Mucosa of descending colon (tissue), 3 donors: Measurements from ENCODE around the gene SAP30BP. TPM values are rescaled to one million over a fixed set of nuclear protein-coding genes. Genes with fewer than 3 reads are reported as not detected.

Source experiments
- ATAC-seq: fragments of 200-7000 bp; cut with Tn5 transposase; one replicate; pipeline ENCODE4 v1.9.1; 2020; ENCODE audit warnings: mild to moderate bottlenecking, moderate library complexity
- DNase-seq, 3 donors: peaks; one replicate each; pipeline ENCODE4 v3.0.0-alpha.2; 2020
- H3K36me3 ChIP-seq: fragments of 200-600 bp; one replicate; pipeline ENCODE4 v1.8.0; 2021; ENCODE audit warnings: low read depth, mild to moderate bottlenecking
- H3K4me1 ChIP-seq: fragments of 200-600 bp; one replicate; pipeline ENCODE4 v1.8.0; 2021; ENCODE audit warnings: low read depth, mild to moderate bottlenecking
- H3K4me3 ChIP-seq: fragments of 200-600 bp; one replicate; pipeline ENCODE4 v1.8.0; 2021; ENCODE audit warnings: mild to moderate bottlenecking
- H3K9me3 ChIP-seq: fragments of 200-600 bp; one replicate; pipeline ENCODE4 v1.8.0; 2021; ENCODE audit warnings: mild to moderate bottlenecking
- CTCF ChIP-seq: fragments of 200-600 bp; IDR thresholded peaks from one replicate; pipeline ENCODE4 v1.8.0; 2022; ENCODE audit warnings: antibody characterized with exemption, mild to moderate bottlenecking
- intact Hi-C, 2 donors: fragments of 100-400 bp; cut with DNase I in 1 of 2; cut with micrococcal nuclease in 1 of 2; formaldehyde crosslinking; loops; one replicate each; pipeline versions ENCODE4 v1.11.0 to v1.11.1; 2022; cut with DNase I, micrococcal nuclease
- total RNA-seq, 3 donors: library from RNA; stranded (reverse); fragmentation: NEBNext Ultra II Directional in 2 of 3; extraction: Animal tissue kit (Norgen Biotek cat#: 25700) in 2 of 3; gene quantifications; one replicate each; pipeline versions ENCODE4 v1.2.1 to v1.2.4, GENCODE V29; 2021 to 2023
- donor health status: DM: no; HTN: no; CAD: no; lungs with moderate emphysema.
- donor health status: DM: no; HTN: no; CAD: no.
- donor health status: DM: no; HTN: yes; CAD: no.

Gene SAP30BP
- total RNA-seq, 3 donors from 2014 or later = 76.5 to 83.8 (median 76.9) TPM

GRCh38 chr17:75755990-75756389, 88.9 kb downstream of the SAP30BP start:
- DNase-seq (peak in 1 of 3 donors; percentile 15), ATAC-seq (no peak)
- no peaks in the 10 kb centered on the region for H3K4me1 ChIP-seq
- intact Hi-C loops = no loop called here
- H3K9me3 ChIP-seq = no peaks in the 10 kb centered on the region
- TF ChIP-seq CTCF = no peak
- H3K4me3 ChIP-seq = no peak overlapping the region
- H3K36me3 ChIP-seq = peaks cover 10% of the 10 kb centered on the region

GRCh38 chr17:75756451-75757085, 89.4 kb downstream of the SAP30BP start:
- peak in 2 of 3 donors; percentile 26 to 49 for DNase-seq
- no peaks in the 10 kb centered on the region for H3K9me3 ChIP-seq
- H3K36me3 ChIP-seq = peaks cover 9% of the 10 kb centered on the region
- no peaks in the 10 kb centered on the region for H3K4me1 ChIP-seq
- H3K4me3 ChIP-seq = no peak overlapping the region
- no peak for ATAC-seq
- no peak for TF ChIP-seq CTCF
- intact Hi-C loops = no loop called here

- Histone ChIP-seq H3K4me1 (no peaks in the 10 kb centered on the region), H3K9me3 (no peaks in the 10 kb centered on the region), H3K36me3 (peaks cover 5% of the 10 kb centered on the region), H3K4me3 (no peak overlapping the region)
- intact Hi-C loops = no loop called here
- TF ChIP-seq CTCF = no peak
- ATAC-seq = no peak
- DNase-seq = peak in 2 of 3 donors; percentile 31 to 55
These were observed 90.0 kb downstream of the SAP30BP start for GRCh38 chr17:75757086-75757681.

Other genes starting within 250 kb of the SAP30BP start
- gene TMEM94, start 210.7 kb upstream of the SAP30BP start, total RNA-seq = 100 to 1,000 TPM in 2 of 3 donors, 10 to 100 TPM in 1; 73.5 to 114 (median 108) TPM
- 10 to 100 TPM; 27.8 to 44.5 (median 33.8) TPM for gene CASKIN2, start 151.8 kb upstream of the SAP30BP start, total RNA-seq
- 10 to 100 TPM; 26.3 to 38.0 (median 28.7) TPM for gene TSEN54, start 150.8 kb upstream of the SAP30BP start, total RNA-seq
- gene LLGL2, start 141.6 kb upstream of the SAP30BP start, total RNA-seq = 100 to 1,000 TPM; 269 to 590 (median 405) TPM
- 1,000 to 10,000 TPM in 1 of 3 donors, 100 to 1,000 TPM in 2; 591 to 1,071 (median 660) TPM for gene MYO15B, start 79.5 kb upstream of the SAP30BP start, total RNA-seq
- gene SMIM5, start 33.9 kb upstream of the SAP30BP start, total RNA-seq = 10 to 100 TPM; 20.7 to 41.6 (median 27.5) TPM
- gene RECQL5, start 184 bp upstream of the SAP30BP start, total RNA-seq = 10 to 100 TPM; 29.3 to 41.9 (median 30.1) TPM
- 100 to 1,000 TPM; 153 to 307 (median 246) TPM for gene ITGB4, start 54.1 kb downstream of the SAP30BP start, total RNA-seq
- 10 to 100 TPM in 2 of 3 donors, 1 to 10 TPM in 1; 7.1 to 18.2 (median 18.2) TPM for gene GALK1, start 97.9 kb downstream of the SAP30BP start, total RNA-seq
- gene UNK, start 117.5 kb downstream of the SAP30BP start, total RNA-seq = 10 to 100 TPM; 24.5 to 27.5 (median 25.7) TPM
- gene UNC13D, start 177.1 kb downstream of the SAP30BP start, total RNA-seq = 10 to 100 TPM; 18.4 to 40.2 (median 23.0) TPM
- gene WBP2, start 188.0 kb downstream of the SAP30BP start, total RNA-seq = 100 to 1,000 TPM in 1 of 3 donors, 10 to 100 TPM in 2; 99.1 to 114 (median 99.8) TPM
- 10 to 100 TPM; 44.5 to 77.4 (median 53.4) TPM for gene TRIM47, start 211.2 kb downstream of the SAP30BP start, total RNA-seq
- 10 to 100 TPM; 13.7 to 23.8 (median 15.4) TPM for gene TRIM65, start 229.6 kb downstream of the SAP30BP start, total RNA-seq
- 10 to 100 TPM; 87.0 to 98.0 (median 89.4) TPM for gene MRPL38, start 237.5 kb downstream of the SAP30BP start, total RNA-seq